ENCODE measurements around the gene TMEM108.

Gene TMEM108

GRCh38 chr3:133361011-133361410 lies 322.8 kb downstream of the TMEM108 start:
- no peak for DNase-seq (ENCODE audit: low spot score)

GRCh38 chr3:133361435-133361834 lies 323.2 kb downstream of the TMEM108 start:
- no peak for DNase-seq (ENCODE audit: low spot score)

GRCh38 chr3:133362539-133362938 lies 324.3 kb downstream of the TMEM108 start:
- DNase-seq (ENCODE audit: low spot score) = no peak

GRCh38 chr3:133364704-133365103 lies 326.5 kb downstream of the TMEM108 start:
- DNase-seq (ENCODE audit: low spot score) = no peak

- DNase-seq (ENCODE audit: low spot score) = no peak
These were observed 328.7 kb downstream of the TMEM108 start for GRCh38 chr3:133366921-133367320.

- no peak for DNase-seq (ENCODE audit: low spot score)
These were observed 329.2 kb downstream of the TMEM108 start for GRCh38 chr3:133367403-133367802.

- no peak for DNase-seq (ENCODE audit: low spot score)
These were observed 329.8 kb downstream of the TMEM108 start for GRCh38 chr3:133367956-133368355.

GRCh38 chr3:133368371-133369067 lies 330.3 kb downstream of the TMEM108 start:
- DNase-seq (ENCODE audit: low spot score) = no peak

- no peak for DNase-seq (ENCODE audit: low spot score)
These were observed 330.9 kb downstream of the TMEM108 start for GRCh38 chr3:133369068-133369440.

- DNase-seq (ENCODE audit: low spot score) = no peak
These were observed 333.0 kb downstream of the TMEM108 start for GRCh38 chr3:133371181-133371580.

GRCh38 chr3:133371676-133372075 lies 333.5 kb downstream of the TMEM108 start:
- no peak for DNase-seq (ENCODE audit: low spot score)

GRCh38 chr3:133374708-133375402 lies 336.7 kb downstream of the TMEM108 start:
- DNase-seq (ENCODE audit: low spot score) = no peak

GRCh38 chr3:133375403-133375745 lies 337.2 kb downstream of the TMEM108 start:
- DNase-seq (ENCODE audit: low spot score) = no peak

GRCh38 chr3:133376810-133377209 lies 338.6 kb downstream of the TMEM108 start:
- DNase-seq (ENCODE audit: low spot score) = no peak

- peak; percentile 32 for DNase-seq (ENCODE audit: low spot score)
These were observed 339.2 kb downstream of the TMEM108 start for GRCh38 chr3:133377396-133377795.

- no peak for DNase-seq (ENCODE audit: low spot score)
These were observed 341.7 kb downstream of the TMEM108 start for GRCh38 chr3:133379926-133380325.

GRCh38 chr3:133380481-133381225 lies 342.5 kb downstream of the TMEM108 start:
- DNase-seq (ENCODE audit: low spot score) = no peak

GRCh38 chr3:133381346-133382109 lies 343.3 kb downstream of the TMEM108 start:
- no peak for DNase-seq (ENCODE audit: low spot score)

- peak; percentile 74 for DNase-seq (ENCODE audit: low spot score)
These were observed 345.0 kb downstream of the TMEM108 start for GRCh38 chr3:133383175-133383574.

GRCh38 chr3:133383741-133384140 lies 345.6 kb downstream of the TMEM108 start:
- no peak for DNase-seq (ENCODE audit: low spot score)

GRCh38 chr3:133384331-133385027 lies 346.3 kb downstream of the TMEM108 start:
- DNase-seq (ENCODE audit: low spot score) = peak; percentile 50

GRCh38 chr3:133386876-133387275 lies 348.7 kb downstream of the TMEM108 start:
- no peak for DNase-seq (ENCODE audit: low spot score)
